ENCODE results near the gene ABI3BP.

Gene ABI3BP

GRCh38 chr3:100941041-100941440 is 52.2 kb downstream of the ABI3BP start:
- DNase-seq: no peak

- no peak for DNase-seq
These were observed 56.3 kb downstream of the ABI3BP start for GRCh38 chr3:100936931-100937330.

GRCh38 chr3:100932491-100932890 is 60.7 kb downstream of the ABI3BP start:
- DNase-seq: no peak

- DNase-seq: no peak
These were observed 64.4 kb downstream of the ABI3BP start for GRCh38 chr3:100928638-100929428.

GRCh38 chr3:100927775-100928174 is 65.4 kb downstream of the ABI3BP start:
- DNase-seq: no peak

- no peak for DNase-seq
These were observed 77.3 kb downstream of the ABI3BP start for GRCh38 chr3:100915706-100916495.

- no peak for DNase-seq
These were observed 79.2 kb downstream of the ABI3BP start for GRCh38 chr3:100913870-100914648.

- DNase-seq: no peak
These were observed 80.2 kb downstream of the ABI3BP start for GRCh38 chr3:100912976-100913545.

- DNase-seq: no peak
These were observed 80.7 kb downstream of the ABI3BP start for GRCh38 chr3:100912571-100912970.

- DNase-seq: no peak
These were observed 81.3 kb downstream of the ABI3BP start for GRCh38 chr3:100911956-100912355.

GRCh38 chr3:100910986-100911385 is 82.2 kb downstream of the ABI3BP start:
- DNase-seq: no peak

- DNase-seq: no peak
These were observed 90.6 kb downstream of the ABI3BP start for GRCh38 chr3:100902572-100902971.

GRCh38 chr3:100900671-100901335 is 92.4 kb downstream of the ABI3BP start:
- DNase-seq: no peak

- no peak for DNase-seq
These were observed 93.7 kb downstream of the ABI3BP start for GRCh38 chr3:100899440-100900091.

GRCh38 chr3:100898681-100899080 is 94.5 kb downstream of the ABI3BP start:
- no peak for DNase-seq

- no peak for DNase-seq
These were observed 96.2 kb downstream of the ABI3BP start for GRCh38 chr3:100896994-100897393.

- no peak for DNase-seq
These were observed 99.6 kb downstream of the ABI3BP start for GRCh38 chr3:100893590-100893989.

GRCh38 chr3:100893108-100893507 is 100.1 kb downstream of the ABI3BP start:
- no peak for DNase-seq

- DNase-seq: no peak
These were observed 101.4 kb downstream of the ABI3BP start for GRCh38 chr3:100891827-100892226.

GRCh38 chr3:100891033-100891432 is 102.2 kb downstream of the ABI3BP start:
- DNase-seq: no peak

- DNase-seq: no peak
These were observed 104.3 kb downstream of the ABI3BP start for GRCh38 chr3:100888881-100889280.

GRCh38 chr3:100882571-100882984 is 110.6 kb downstream of the ABI3BP start:
- DNase-seq: no peak

Data from NCI-H1417 treated with DMSO at 0.1 percent for 48 hours (cell line).